Heart right ventricle (tissue), 16 donors: Measurements from ENCODE around the gene IRF2BP2. TPM values are rescaled to one million over a fixed set of nuclear protein-coding genes. Genes with fewer than 3 reads are reported as not detected.

ENCODE experiments used
- ATAC-seq, 8 donors: fragments of 200-7000 bp; cut with Tn5 transposase; one replicate each; pipeline ENCODE4 v1.9.1; 2020; ENCODE audit warnings: mild to moderate bottlenecking in 8 of 8, moderate library complexity in 8 of 8, moderate number of reproducible peaks in 1 of 8
- DNase-seq, 2 donors: peaks; one replicate each; pipeline ENCODE4 v3.0.0-alpha.2; 2020
- H3K27ac ChIP-seq, 10 donors: fragments of 200-600 bp; sonication (generic) in 2 of 10; one replicate each; pipeline versions ENCODE4 v1.5.0 to v1.8.0; 2020 to 2022; ENCODE audit warnings: mild to moderate bottlenecking in 3 of 10
- H3K27me3 ChIP-seq, 7 donors: fragments of 200-600 bp; one replicate each; pipeline ENCODE4 v1.8.0; 2021 to 2022; ENCODE audit warnings: mild to moderate bottlenecking in 2 of 7
- H3K36me3 ChIP-seq, 9 donors: fragments of 200-600 bp; sonication (generic) in 1 of 9; one replicate each; pipeline versions ENCODE4 v1.5.0 to v1.8.0; 2020 to 2022; ENCODE audit warnings: mild to moderate bottlenecking in 2 of 9
- H3K4me1 ChIP-seq, 9 donors: fragments of 200-600 bp; sonication (generic) in 1 of 9; one replicate each; pipeline versions ENCODE4 v1.5.0 to v1.8.0; 2020 to 2022; ENCODE audit warnings: mild to moderate bottlenecking in 4 of 9
- H3K4me3 ChIP-seq, 10 donors: fragments of 200-600 bp; sonication (generic) in 2 of 10; one replicate each; pipeline versions ENCODE4 v1.5.0 to v1.8.0; 2020 to 2022; ENCODE audit warnings: mild to moderate bottlenecking in 7 of 10, moderate library complexity in 2 of 10
- H3K9me3 ChIP-seq, 11 donors: fragments of 200-600 bp in 10 of 11; sonication (generic) in 2 of 11; one replicate each; pipeline versions ENCODE4 v1.5.0 to v1.8.0; 2013 to 2022; ENCODE audit warnings: mild to moderate bottlenecking in 2 of 11, control low read depth in 1 of 11, moderate library complexity in 1 of 11
- WGBS, 2 donors: extraction: QIAGEN DNeasy Blood & Tissue Kit; methylation state at CpG; one replicate each; pipeline ENCODE4 v1.1.7; 2013; ENCODE audit warnings: inconsistent platforms in 1 of 2; 5-methylcytosine and 5-hydroxymethylcytosine counted together
- intact Hi-C, 10 donors: fragments of 100-400 bp; cut with DNase I; formaldehyde crosslinking; loops; one replicate each; pipeline versions ENCODE4 v1.11.1 to v1.14.2; 2022
- polyA plus RNA-seq, 2 donors: library from polyadenylated mRNA; stranded (reverse); fragments of 200-250 nt; gene quantifications; one replicate each; pipeline ENCODE4 v1.2.3, GENCODE V29; 2013
- total RNA-seq, 10 donors: library from RNA; stranded (reverse); fragmentation: NEBNext Ultra II Directional in 3 of 10; extraction: Animal tissue kit (Norgen Biotek cat#: 25700) in 3 of 10; gene quantifications; one replicate each; pipeline versions ENCODE4 v1.2.1 to v1.2.4, GENCODE V29; 2021 to 2023
- TF ChIP-seq, protein P1 (sequence below), 9 donors: fragments of 200-600 bp; sonication (generic) in 2 of 9; IDR thresholded peaks; one replicate each; pipeline versions ENCODE4 v1.5.0 to v1.8.0; 2021 to 2022; ENCODE audit warnings: antibody characterized with exemption in 9 of 9, mild to moderate bottlenecking in 5 of 9, moderate library complexity in 1 of 9
- donor health status: Arrhythmogenic right ventricular cardiomyopathy.
- donor health status: ischemic (EF 13 %, LVEDD 7.1; RV severe dilation, severe dysfunction).
- donor health status: healthy with polysubstance abuse.
- donor health status: DM: no; HTN: yes; CAD: no.
- donor health status: DM: no; HTN: no; CAD: no.
- donor health status: ischemic (EF 25% LVEDD 6.9; RV normal size, moderate dysfunction).
- donor health status: ischemic (EF 25% LVEDD 5.7; RV mildly dilated, moderate dysfunction).
- donor health status: healthy.
- donor health status: DM: yes; HTN: yes; CAD: no.
- donor health status: Ischemic cardiomyopathy.
- donor health status: ischemic (EF 35%, LVEDD 5.7; RV mildly dilated, moderate dysfunction).
- donor health status: nonischemic (EF 11% LVEDD 7.7; RV severe dilation, severe dysfunction).
- donor health status: DM: yes; HTN: yes; CAD: no.
- donor health status: PGD.
- donor health status: ischemic (EF 29% LVEDD 5.4; RV normal size, mild dysfunction).
- donor health status: nonischemic (EF 23%, LVEDD 6.1; RV moderate dilation, normal function).

The IRF2BP2 gene
- total and polyA plus RNA-seq, 12 donors: 50.6 to 181 (median 101) TPM

DNA sequence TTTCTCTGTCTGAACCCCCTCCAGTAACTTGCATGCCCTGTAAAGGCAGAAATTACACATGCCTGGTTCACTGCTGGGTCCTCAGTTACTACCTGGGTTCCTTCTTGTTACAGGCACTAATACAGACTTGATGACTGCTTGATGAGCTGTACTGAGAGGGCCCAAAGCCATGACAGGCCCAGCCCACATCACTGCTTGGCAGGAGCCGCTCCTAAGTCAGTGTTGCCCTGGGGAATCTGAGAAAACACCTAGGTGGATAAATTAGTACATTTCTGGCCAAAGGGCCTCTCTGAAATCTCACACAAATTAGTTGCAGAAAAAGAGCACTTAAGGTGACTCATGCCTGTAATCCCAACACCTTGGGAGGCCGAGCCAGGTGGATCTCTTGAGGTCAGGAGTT, 37.8 kb upstream of the IRF2BP2 start:
- TF ChIP-seq, protein P1, sequence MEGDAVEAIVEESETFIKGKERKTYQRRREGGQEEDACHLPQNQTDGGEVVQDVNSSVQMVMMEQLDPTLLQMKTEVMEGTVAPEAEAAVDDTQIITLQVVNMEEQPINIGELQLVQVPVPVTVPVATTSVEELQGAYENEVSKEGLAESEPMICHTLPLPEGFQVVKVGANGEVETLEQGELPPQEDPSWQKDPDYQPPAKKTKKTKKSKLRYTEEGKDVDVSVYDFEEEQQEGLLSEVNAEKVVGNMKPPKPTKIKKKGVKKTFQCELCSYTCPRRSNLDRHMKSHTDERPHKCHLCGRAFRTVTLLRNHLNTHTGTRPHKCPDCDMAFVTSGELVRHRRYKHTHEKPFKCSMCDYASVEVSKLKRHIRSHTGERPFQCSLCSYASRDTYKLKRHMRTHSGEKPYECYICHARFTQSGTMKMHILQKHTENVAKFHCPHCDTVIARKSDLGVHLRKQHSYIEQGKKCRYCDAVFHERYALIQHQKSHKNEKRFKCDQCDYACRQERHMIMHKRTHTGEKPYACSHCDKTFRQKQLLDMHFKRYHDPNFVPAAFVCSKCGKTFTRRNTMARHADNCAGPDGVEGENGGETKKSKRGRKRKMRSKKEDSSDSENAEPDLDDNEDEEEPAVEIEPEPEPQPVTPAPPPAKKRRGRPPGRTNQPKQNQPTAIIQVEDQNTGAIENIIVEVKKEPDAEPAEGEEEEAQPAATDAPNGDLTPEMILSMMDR (IDR thresholded peaks at IDR 0.05): no peak
- Histone ChIP-seq H3K36me3 (no peaks in the 10 kb centered on the region), H3K9me3 (peaks cover 0 to 8% (median 0%) of the 10 kb centered on the region in 11 donors), H3K4me1 (peaks cover 0 to 18% (median 4%) of the 10 kb centered on the region in 9 donors), H3K27ac (no peak overlapping the region), H3K27me3 (no peaks in the 10 kb centered on the region), H3K4me3 (no peak overlapping the region)
- ATAC-seq (no peak), DNase-seq (no peak)
- 91 to 97% methylated on average over 2 of the region's 2 CpGs for WGBS, 2 donors
- intact Hi-C loops: no loop called here

GRCh38 chr1:234647245-234647644, 37.3 kb upstream of the IRF2BP2 start:
- WGBS, 2 donors: 96 to 97% methylated on average over 3 of the region's 3 CpGs
- DNase-seq (no peak), ATAC-seq (no peak)
- peaks cover 0 to 8% (median 0%) of the 10 kb centered on the region in 11 donors for H3K9me3 ChIP-seq
- H3K27ac ChIP-seq: no peak overlapping the region
- peaks cover 0 to 18% (median 4%) of the 10 kb centered on the region in 9 donors for H3K4me1 ChIP-seq
- TF ChIP-seq, protein P1 (IDR thresholded peaks at IDR 0.05): no peak
- H3K4me3 ChIP-seq: no peak overlapping the region
- intact Hi-C loops: no loop called here
- no peaks in the 10 kb centered on the region for H3K36me3 ChIP-seq
- no peaks in the 10 kb centered on the region for H3K27me3 ChIP-seq

DNA sequence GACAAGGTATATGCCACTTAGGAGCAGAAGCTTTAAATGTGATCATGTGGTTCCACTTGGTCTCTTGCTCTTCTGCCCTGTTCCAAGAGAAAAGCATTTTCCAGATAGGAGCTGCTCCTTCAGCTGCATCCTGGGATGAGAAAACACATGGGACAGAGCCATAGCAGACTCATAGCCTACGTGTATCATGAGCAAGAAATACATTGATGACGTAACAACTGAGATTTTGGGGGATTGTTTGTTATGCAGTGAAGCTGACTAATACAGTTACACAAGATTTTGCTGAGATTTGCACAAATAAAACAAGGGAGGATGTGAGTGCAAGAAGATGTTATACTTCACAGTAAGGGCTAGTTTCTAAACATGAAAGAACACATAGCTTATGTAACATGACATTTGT, 36.0 kb upstream of the IRF2BP2 start:
- TF ChIP-seq, protein P1 (IDR thresholded peaks at IDR 0.05): no peak
- 83 to 87% methylated on average over 2 of the region's 2 CpGs for WGBS, 2 donors
- peak overlapping the region in 2 of 10 donors; percentile 45 to 66 for H3K27ac ChIP-seq
- H3K9me3 ChIP-seq: peaks cover 0 to 8% (median 0%) of the 10 kb centered on the region in 11 donors
- no peak overlapping the region for H3K4me3 ChIP-seq
- no peaks in the 10 kb centered on the region for H3K36me3 ChIP-seq
- intact Hi-C loops: no loop called here
- DNase-seq: no peak
- peaks cover 0 to 18% (median 4%) of the 10 kb centered on the region in 9 donors for H3K4me1 ChIP-seq
- no peaks in the 10 kb centered on the region for H3K27me3 ChIP-seq
- peak in 2 of 8 donors; percentile 5 to 18 for ATAC-seq

GRCh38 chr1:234645474-234645953, 35.5 kb upstream of the IRF2BP2 start:
- H3K9me3 ChIP-seq: peaks cover 0 to 8% (median 0%) of the 10 kb centered on the region in 11 donors
- TF ChIP-seq, protein P1 (IDR thresholded peaks at IDR 0.05): no peak
- no peaks in the 10 kb centered on the region for H3K36me3 ChIP-seq
- H3K27ac ChIP-seq: peak overlapping the region in 2 of 10 donors; percentile 45 to 66
- 39 to 56% methylated on average over 1 of the region's 1 CpG for WGBS, 2 donors
- ATAC-seq (peak in 3 of 8 donors; percentile 35 to 74 (median 73)), DNase-seq (no peak)
- no peaks in the 10 kb centered on the region for H3K27me3 ChIP-seq
- no peak overlapping the region for H3K4me3 ChIP-seq
- H3K4me1 ChIP-seq: peaks cover 0 to 18% (median 4%) of the 10 kb centered on the region in 9 donors
- intact Hi-C loops: no loop called here
